Measurements from ENCODE around the gene IGFBP6. TPM values are rescaled to one million over a fixed set of nuclear protein-coding genes. Genes with fewer than 3 reads are reported as not detected.

IGFBP6 gene
- total RNA-seq, 5 donors from 2014 or later (not counting 1 experiment from before 2014, with no cell fraction given): 0.67 to 1.4 (median 0.79) TPM; not detected in 2

- H3K27ac ChIP-seq (ENCODE audit: low read length): no peak overlapping the region
- H3K9me3 Mint-ChIP-seq: no peaks in the 10 kb centered on the region
- H3K27ac Mint-ChIP-seq: peak overlapping the region in 1 of 2 donors; percentile 16
- ATAC-seq (replicated peaks in 1 of 4): no peak
- H3K4me1 ChIP-seq (ENCODE audit: control insufficient read depth in 1 of 2, extremely low read depth in 1 of 2, insufficient read depth in 2 of 2, low read length in 2 of 2): peaks cover 0 to 5% of the 10 kb centered on the region in 2 experiments
- H3K27me3 ChIP-seq (replicated peaks in 1 of 2; ENCODE audit: control insufficient read depth in 2 of 2, extremely low read depth in 1 of 2, insufficient read depth in 2 of 2, low read length in 1 of 2): no peaks in the 10 kb centered on the region
- H3K27me3 Mint-ChIP-seq: no peaks in the 10 kb centered on the region
- H3K36me3 Mint-ChIP-seq: peaks cover 42% of the 10 kb centered on the region
- no peaks in the 10 kb centered on the region for H3K9me3 ChIP-seq
- H3K4me3 Mint-ChIP-seq: no peak overlapping the region
- H3K36me3 ChIP-seq (ENCODE audit: control insufficient read depth in 2 of 2, extremely low read depth in 1 of 2, insufficient read depth in 1 of 2, low read length in 1 of 2): peaks cover 14 to 78% of the 10 kb centered on the region in 2 donors
- H3K4me3 ChIP-seq (ENCODE audit: control insufficient read depth in 1 of 2, extremely low read depth in 1 of 2, low read length in 1 of 2): no peak overlapping the region
- ChIA-PET POLR2A (interaction anchor here in 1 of 2 donors (0.6 to 0.7 kb wide), 2 partner anchors 96 to 388 kb away, joined by 4 to 5 read pairs; no protein-coding TSS in a partner anchor), CTCF (interaction anchor here (0.6 to 0.8 kb wide), 5 partner anchors 28 to 653 kb away, joined by 3 to 4 read pairs (median 3); partner anchors contain the start of genes AAAS (in 1 of the 2) and SOAT2 (in 1 of the 2))
- WGBS (ENCODE audit: insufficient coverage): 100% methylated on average over 2 of the region's 11 CpGs
- H3K4me1 Mint-ChIP-seq: peaks cover 30 to 33% (median 33%) of the 10 kb centered on the region in 3 donors
- no peak for DNase-seq
These were observed 25.6 kb upstream of the IGFBP6 start for GRCh38 chr12:53071591-53072551.

- Histone ChIP-seq H3K27me3 (replicated peaks in 1 of 2; ENCODE audit: control insufficient read depth in 2 of 2, extremely low read depth in 1 of 2, insufficient read depth in 2 of 2, low read length in 1 of 2) (no peaks in the 10 kb centered on the region), H3K4me3 (ENCODE audit: control insufficient read depth in 1 of 2, extremely low read depth in 1 of 2, low read length in 1 of 2) (no peak overlapping the region), H3K27ac (ENCODE audit: low read length) (no peak overlapping the region), H3K36me3 (ENCODE audit: control insufficient read depth in 2 of 2, extremely low read depth in 1 of 2, insufficient read depth in 1 of 2, low read length in 1 of 2) (peaks cover 3 to 70% of the 10 kb centered on the region in 2 donors), H3K4me1 (ENCODE audit: control insufficient read depth in 1 of 2, extremely low read depth in 1 of 2, insufficient read depth in 2 of 2, low read length in 2 of 2) (peaks cover 3 to 25% of the 10 kb centered on the region in 2 experiments), H3K9me3 (no peaks in the 10 kb centered on the region)
- Mint-ChIP-seq H3K4me1 (peaks cover 50 to 52% (median 51%) of the 10 kb centered on the region in 3 donors), H3K27me3 (no peaks in the 10 kb centered on the region), H3K9me3 (no peaks in the 10 kb centered on the region), H3K36me3 (peaks cover 42% of the 10 kb centered on the region), H3K4me3 (no peak overlapping the region), H3K27ac (no peak overlapping the region)
- ChIA-PET CTCF (interaction anchor here in 1 of 2 donors (0.7 to 1.6 kb wide), 2 partner anchors 25 to 72 kb away, joined by 3 to 12 read pairs; no protein-coding TSS in a partner anchor), POLR2A (interaction anchor here in 1 of 2 donors (0.7 kb wide), 1 partner anchor 799 kb away, joined by 8 read pairs; no protein-coding TSS in a partner anchor)
- no peak for DNase-seq
- no peak for ATAC-seq (replicated peaks in 1 of 4)
- 85% methylated on average over 3 of the region's 6 CpGs for WGBS (ENCODE audit: insufficient coverage)
These were observed 23.6 kb upstream of the IGFBP6 start for GRCh38 chr12:53073881-53074280.

GRCh38 chr12:53074283-53074998 is 23.0 kb upstream of the IGFBP6 start:
- H3K9me3 Mint-ChIP-seq: no peaks in the 10 kb centered on the region
- no peak overlapping the region for H3K27ac Mint-ChIP-seq
- Histone ChIP-seq H3K27me3 (replicated peaks in 1 of 2; ENCODE audit: control insufficient read depth in 2 of 2, extremely low read depth in 1 of 2, insufficient read depth in 2 of 2, low read length in 1 of 2) (no peaks in the 10 kb centered on the region), H3K9me3 (no peaks in the 10 kb centered on the region), H3K4me3 (ENCODE audit: control insufficient read depth in 1 of 2, extremely low read depth in 1 of 2, low read length in 1 of 2) (no peak overlapping the region), H3K36me3 (ENCODE audit: control insufficient read depth in 2 of 2, extremely low read depth in 1 of 2, insufficient read depth in 1 of 2, low read length in 1 of 2) (peaks cover 3 to 69% of the 10 kb centered on the region in 2 donors), H3K4me1 (ENCODE audit: control insufficient read depth in 1 of 2, extremely low read depth in 1 of 2, insufficient read depth in 2 of 2, low read length in 2 of 2) (peaks cover 3 to 26% of the 10 kb centered on the region in 2 experiments), H3K27ac (ENCODE audit: low read length) (no peak overlapping the region)
- WGBS (ENCODE audit: insufficient coverage): 95% methylated on average over 6 of the region's 11 CpGs
- POLR2A ChIA-PET: interaction anchor here in 1 of 2 donors (0.7 kb wide), 1 partner anchor 799 kb away, joined by 8 read pairs; no protein-coding TSS in a partner anchor
- peaks cover 42% of the 10 kb centered on the region for H3K36me3 Mint-ChIP-seq
- DNase-seq (no peak), ATAC-seq (replicated peaks in 1 of 4) (no peak)
- CTCF ChIA-PET: interaction anchor here in 1 of 2 donors (0.7 to 1.6 kb wide), 2 partner anchors 24 to 71 kb away, joined by 3 to 12 read pairs; no protein-coding TSS in a partner anchor
- H3K4me1 Mint-ChIP-seq: peaks cover 54 to 56% (median 56%) of the 10 kb centered on the region in 3 donors
- no peaks in the 10 kb centered on the region for H3K27me3 Mint-ChIP-seq
- no peak overlapping the region for H3K4me3 Mint-ChIP-seq

DNA sequence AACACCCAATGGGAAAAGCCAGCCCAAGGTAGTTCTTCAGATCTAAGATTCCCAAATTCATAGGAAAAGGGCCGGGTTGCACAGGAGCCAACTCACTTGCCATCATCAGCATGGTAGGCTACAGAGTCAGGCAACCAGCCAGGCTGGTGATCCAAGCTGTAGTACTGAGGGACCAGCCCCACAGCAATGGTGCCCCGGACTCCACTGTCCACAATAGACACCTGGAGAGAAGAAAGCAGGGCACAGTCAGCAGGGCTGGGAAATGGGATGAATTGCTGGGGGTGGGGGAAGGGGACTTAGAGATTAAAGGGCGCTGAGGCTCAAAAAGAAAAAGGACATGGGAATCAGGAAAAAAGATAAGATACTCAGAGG is 22.5 kb upstream of the IGFBP6 start:
- Mint-ChIP-seq H3K27me3 (no peaks in the 10 kb centered on the region), H3K4me3 (no peak overlapping the region), H3K9me3 (no peaks in the 10 kb centered on the region), H3K27ac (no peak overlapping the region), H3K4me1 (peaks cover 57 to 61% (median 60%) of the 10 kb centered on the region in 3 donors), H3K36me3 (peaks cover 42% of the 10 kb centered on the region)
- Histone ChIP-seq H3K27ac (ENCODE audit: low read length) (no peak overlapping the region), H3K9me3 (no peaks in the 10 kb centered on the region), H3K27me3 (replicated peaks in 1 of 2; ENCODE audit: control insufficient read depth in 2 of 2, extremely low read depth in 1 of 2, insufficient read depth in 2 of 2, low read length in 1 of 2) (no peaks in the 10 kb centered on the region), H3K4me3 (ENCODE audit: control insufficient read depth in 1 of 2, extremely low read depth in 1 of 2, low read length in 1 of 2) (no peak overlapping the region), H3K36me3 (ENCODE audit: control insufficient read depth in 2 of 2, extremely low read depth in 1 of 2, insufficient read depth in 1 of 2, low read length in 1 of 2) (peaks cover 3 to 65% of the 10 kb centered on the region in 2 donors), H3K4me1 (ENCODE audit: control insufficient read depth in 1 of 2, extremely low read depth in 1 of 2, insufficient read depth in 2 of 2, low read length in 2 of 2) (peaks cover 4 to 31% of the 10 kb centered on the region in 2 experiments)
- DNase-seq (no peak), ATAC-seq (replicated peaks in 1 of 4) (no peak)
- ChIA-PET CTCF (no interaction called here), POLR2A (interaction anchor here in 1 of 2 donors (0.6 kb wide), 1 partner anchor 13 kb away, joined by 3 read pairs; no protein-coding TSS in a partner anchor)
- WGBS (ENCODE audit: insufficient coverage): 86% methylated on average over 3 of the region's 3 CpGs

DNA sequence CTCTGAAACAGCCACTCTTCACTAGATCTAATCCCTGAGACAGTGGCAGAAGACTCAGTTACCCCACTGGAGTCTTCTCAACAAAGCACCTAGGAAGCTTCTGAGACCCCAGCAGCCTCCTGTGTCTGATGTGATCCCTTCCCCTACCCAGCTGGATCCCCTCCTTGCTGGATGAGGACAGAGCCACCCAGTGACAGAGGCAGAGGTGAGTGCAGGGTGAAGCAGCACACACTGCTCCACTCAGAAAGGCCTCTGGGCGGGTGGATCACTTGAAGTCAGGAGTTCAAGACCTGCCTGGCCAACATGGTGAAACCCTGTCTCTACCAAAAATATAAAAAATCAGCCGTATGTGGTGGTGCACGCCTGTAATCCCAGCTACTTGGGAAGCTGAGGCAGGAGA is 21.0 kb upstream of the IGFBP6 start:
- DNase-seq (no peak), ATAC-seq (replicated peaks in 1 of 4) (no peak)
- Mint-ChIP-seq H3K4me3 (no peak overlapping the region), H3K27me3 (no peaks in the 10 kb centered on the region), H3K9me3 (no peaks in the 10 kb centered on the region), H3K36me3 (peaks cover 37% of the 10 kb centered on the region), H3K4me1 (peaks cover 61 to 65% (median 63%) of the 10 kb centered on the region in 3 donors), H3K27ac (peak overlapping the region in 1 of 2 donors; percentile 59)
- Histone ChIP-seq H3K4me1 (ENCODE audit: control insufficient read depth in 1 of 2, extremely low read depth in 1 of 2, insufficient read depth in 2 of 2, low read length in 2 of 2) (peaks cover 5 to 36% of the 10 kb centered on the region in 2 experiments), H3K4me3 (ENCODE audit: control insufficient read depth in 1 of 2, extremely low read depth in 1 of 2, low read length in 1 of 2) (no peak overlapping the region), H3K9me3 (no peaks in the 10 kb centered on the region), H3K27me3 (replicated peaks in 1 of 2; ENCODE audit: control insufficient read depth in 2 of 2, extremely low read depth in 1 of 2, insufficient read depth in 2 of 2, low read length in 1 of 2) (no peaks in the 10 kb centered on the region), H3K36me3 (ENCODE audit: control insufficient read depth in 2 of 2, extremely low read depth in 1 of 2, insufficient read depth in 1 of 2, low read length in 1 of 2) (peaks cover 3 to 50% of the 10 kb centered on the region in 2 donors), H3K27ac (ENCODE audit: low read length) (no peak overlapping the region)
- POLR2A ChIA-PET: no interaction called here
- CTCF ChIA-PET: interaction anchor here in 1 of 2 donors (1.5 kb wide), 1 partner anchor 11 kb away, joined by 7 read pairs; no protein-coding TSS in a partner anchor
- 100% methylated on average over 3 of the region's 3 CpGs for WGBS (ENCODE audit: insufficient coverage)

Data from T-cell (primary cell).